GM21717 (cell line): Measurements from ENCODE around the gene NOL4L.

ENCODE experiments used
- ATAC-seq: cut with Tn5 transposase; IDR thresholded peaks from one replicate; pipeline ENCODE4 v1.9.1; 2021; ENCODE audit warnings: mild to moderate bottlenecking, moderate library complexity; ENCODE audit not compliant: unreplicated experiment

The NOL4L gene

DNA sequence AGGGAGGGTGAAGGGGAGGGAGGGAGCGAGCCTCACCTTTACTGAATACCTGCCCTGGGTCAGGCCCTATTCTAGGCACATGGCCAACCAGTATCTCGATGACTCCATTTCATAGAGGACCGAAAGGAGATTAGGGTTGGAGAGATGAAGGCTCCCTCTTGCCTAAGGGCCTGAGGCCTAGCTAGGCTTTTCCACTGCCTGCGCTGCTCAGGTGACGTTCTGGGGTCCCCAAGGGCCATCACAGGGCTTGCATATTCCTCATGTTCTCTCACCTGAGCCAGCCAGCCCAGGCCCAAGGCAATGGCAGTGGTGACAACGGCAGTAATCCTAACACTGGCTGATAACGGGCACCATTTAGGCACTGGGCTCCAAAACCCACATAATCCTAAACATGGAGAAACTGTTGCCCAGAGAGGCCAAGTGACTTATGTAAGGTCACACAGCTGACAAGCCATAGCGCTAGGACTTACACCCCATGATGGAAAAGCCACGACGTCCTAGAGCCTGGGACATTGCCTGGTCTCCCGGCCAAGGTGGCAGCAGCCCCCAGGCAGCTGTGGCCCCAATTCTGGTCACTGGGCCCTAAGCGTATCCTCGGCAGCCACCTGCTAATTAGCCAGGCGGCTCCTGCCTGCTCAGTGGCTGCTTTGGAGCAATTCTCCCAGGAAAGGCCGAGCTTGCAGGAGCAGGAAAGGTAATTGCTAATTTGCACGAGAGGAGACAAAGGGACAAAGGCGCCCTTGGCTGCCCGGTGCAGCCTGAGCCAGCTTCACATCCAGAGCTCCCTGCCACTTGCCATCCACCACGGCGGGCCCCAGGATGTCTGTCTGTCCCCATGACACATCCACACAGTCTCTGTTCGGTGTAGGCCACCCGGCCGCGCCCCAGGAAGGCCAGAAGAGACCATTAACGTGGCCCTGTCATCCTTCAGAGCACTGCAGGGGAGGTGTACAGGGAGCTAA, 21.5 kb downstream of the NOL4L start:
- ATAC-seq: no peak

DNA sequence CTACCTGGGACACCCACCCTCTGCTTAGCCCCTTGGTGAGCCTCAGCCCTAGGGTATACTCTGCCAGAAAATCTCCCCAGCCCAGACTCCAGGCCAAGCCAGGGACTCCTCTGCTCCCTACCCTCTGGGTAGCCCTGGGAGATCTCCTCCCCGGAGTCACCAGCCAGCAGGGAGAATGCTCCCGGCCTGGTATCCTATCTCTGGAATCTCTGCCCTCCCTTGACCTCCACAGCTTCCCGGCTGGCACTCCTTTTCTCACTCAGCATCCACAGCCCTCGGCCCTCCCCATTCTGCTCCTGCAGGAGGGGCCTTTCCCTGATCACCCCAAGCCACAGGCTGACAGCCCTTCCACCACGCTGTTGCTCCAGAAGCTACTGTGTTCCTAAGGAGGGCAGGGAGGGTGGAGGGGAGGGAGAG, 22.6 kb downstream of the NOL4L start:
- no peak for ATAC-seq

DNA sequence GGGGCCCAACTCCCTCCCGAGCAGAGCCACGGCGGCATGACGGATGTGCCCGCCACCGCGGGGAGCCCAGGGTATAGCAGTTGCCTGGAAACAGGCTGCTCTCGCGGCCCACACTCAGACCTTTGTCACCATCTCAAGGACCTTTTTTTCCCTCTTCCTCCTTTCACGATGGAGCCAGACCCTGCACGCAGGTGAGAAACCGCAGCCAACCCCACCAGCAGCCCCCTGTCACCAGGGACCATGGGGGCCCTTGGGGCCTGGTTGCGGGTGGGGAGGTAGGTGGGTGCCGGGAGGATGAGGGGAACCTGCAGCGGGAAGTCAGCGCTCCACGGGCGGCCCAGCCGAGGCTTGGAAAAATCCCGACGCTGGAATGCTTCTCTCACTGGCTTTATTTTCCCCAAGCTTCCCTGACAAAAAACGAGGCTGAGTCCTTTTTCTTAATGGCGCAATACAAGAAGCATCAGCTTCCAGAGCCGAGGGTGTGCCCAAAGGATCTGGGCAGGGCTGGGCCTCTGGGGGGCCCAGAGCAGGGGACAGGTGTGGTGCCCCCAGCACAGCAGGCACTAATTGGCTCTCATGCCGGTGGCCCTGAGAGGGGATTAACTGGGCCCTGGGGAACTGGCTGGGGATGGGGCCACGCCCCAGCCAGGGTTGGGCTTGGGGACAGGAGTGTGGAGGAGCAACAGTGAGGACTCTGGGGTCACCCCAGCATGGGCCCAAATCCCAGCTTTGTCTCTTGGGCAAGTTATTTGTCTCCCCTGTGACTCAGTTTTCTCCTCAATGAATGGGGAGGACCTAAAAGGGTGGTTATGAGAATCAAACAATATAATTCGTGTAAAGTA, 23.9 kb downstream of the NOL4L start:
- ATAC-seq: no peak

DNA sequence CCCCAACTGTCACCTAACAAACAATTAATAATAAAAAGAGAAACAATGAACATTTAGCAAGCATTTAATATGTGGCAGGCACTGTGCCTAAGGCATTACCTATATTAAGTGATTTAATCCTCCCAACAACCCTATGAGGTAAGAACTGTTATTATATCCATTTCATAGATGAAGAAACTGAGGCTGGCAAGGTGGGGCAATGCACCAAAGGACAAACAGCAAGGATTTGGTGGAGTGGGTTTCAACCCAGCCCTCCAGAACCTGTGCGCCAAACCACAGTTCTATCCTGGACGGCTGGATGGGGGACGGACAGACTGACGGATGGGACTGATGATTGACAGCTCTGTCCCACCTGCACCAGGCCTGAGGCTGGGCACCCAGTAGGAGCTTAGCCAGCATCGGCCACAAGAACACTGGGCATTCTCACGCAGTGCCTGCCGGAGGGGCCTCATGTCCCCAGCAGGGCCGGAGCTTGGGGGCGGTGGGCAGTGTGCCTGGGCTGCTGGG, 24.6 kb downstream of the NOL4L start:
- ATAC-seq: no peak

DNA sequence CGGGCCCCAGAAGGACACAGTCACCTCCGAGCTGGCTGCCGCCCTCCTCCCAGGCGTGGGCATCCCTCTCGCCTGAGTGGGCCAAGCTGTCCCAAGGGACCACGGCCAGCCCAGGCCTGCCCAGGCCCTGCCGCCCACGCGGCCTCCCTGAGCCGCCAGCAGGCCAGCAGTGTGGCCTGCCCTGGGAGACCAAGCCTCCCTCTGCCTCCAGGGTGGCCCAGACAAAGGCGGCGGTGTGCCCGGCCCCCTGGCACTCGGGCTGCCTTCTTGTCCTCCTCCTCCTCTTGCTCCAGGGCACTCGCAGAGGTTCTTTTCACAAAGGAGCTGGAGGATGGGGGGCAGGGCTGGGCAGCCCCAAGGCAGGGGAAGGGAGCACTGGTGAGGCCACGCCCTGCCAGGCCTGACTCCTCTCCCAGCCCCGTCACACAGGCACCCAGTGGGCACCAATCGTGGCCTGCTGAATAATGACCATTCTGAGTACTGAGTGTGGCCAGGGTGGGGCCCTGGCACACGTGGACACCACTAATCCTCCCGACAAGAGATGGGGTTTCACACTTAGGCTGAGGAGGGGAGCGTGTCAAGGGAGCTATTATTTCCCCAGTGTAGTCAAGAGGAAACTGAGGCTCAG, 25.3 kb downstream of the NOL4L start:
- ATAC-seq: no peak

DNA sequence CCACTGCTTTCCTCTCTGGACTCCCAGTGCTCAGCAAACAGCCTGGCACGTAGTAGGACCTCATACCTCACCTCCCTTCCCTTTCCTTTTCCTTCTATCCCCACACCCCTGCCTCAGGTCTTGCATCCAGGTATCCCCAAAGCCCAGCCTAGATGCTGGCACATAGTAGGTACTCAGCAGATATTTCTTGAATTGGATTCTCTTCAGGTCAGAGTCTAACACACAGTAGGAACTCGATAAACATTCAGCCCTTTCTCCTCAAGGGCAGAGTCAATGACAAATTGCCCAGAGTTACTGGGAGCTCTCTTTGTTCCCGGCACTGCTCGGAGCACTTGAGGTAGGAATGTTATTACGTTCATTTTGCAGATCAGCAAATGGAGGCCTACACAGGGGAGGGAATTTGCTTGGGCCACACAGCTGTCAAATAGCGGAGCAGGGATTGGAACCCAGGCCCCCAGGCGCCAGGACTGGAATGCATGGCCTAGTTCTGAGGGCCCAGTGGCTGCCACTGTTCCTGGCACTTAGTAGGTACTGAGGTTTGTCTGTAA, 25.9 kb downstream of the NOL4L start:
- ATAC-seq: no peak

DNA sequence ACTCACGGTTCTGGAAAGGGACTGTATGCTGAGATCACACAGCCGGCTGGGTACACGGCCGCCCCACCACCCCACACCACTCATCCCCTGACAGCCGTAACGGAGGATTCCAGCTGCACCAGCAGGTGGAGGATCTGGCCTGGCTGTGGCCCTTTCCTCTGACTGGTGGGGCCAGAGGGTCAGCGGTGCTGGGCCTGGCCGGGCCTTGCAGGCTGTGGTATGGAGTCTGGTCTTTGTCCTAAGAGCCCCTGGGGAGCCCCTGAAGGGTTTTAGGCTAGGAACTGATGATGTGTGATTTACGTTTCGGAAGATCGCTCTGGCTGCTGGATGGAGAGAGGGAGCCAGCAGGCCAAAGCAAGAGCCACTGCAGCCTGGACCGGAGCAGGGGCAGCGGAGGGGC, 26.6 kb downstream of the NOL4L start:
- ATAC-seq: no peak

DNA sequence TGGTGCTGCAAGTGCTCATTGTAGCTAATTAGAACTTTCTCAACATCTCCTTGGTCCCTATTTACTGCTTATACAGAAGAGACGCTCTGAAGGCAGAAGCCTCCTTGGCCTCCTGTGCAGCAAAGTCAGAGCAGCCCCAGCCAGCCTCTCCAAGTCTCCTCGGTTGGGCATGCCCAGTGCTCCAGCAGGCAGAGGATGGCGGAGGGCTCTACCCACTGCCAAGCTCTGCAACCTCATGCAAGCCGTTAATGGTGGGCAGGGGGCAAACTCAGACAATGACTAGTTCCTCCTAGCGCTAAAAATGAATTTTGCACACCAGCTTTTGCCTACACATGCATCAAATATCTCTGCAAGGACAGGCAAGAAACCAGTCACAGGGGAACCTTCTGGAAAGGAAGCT, 27.8 kb downstream of the NOL4L start:
- no peak for ATAC-seq

DNA sequence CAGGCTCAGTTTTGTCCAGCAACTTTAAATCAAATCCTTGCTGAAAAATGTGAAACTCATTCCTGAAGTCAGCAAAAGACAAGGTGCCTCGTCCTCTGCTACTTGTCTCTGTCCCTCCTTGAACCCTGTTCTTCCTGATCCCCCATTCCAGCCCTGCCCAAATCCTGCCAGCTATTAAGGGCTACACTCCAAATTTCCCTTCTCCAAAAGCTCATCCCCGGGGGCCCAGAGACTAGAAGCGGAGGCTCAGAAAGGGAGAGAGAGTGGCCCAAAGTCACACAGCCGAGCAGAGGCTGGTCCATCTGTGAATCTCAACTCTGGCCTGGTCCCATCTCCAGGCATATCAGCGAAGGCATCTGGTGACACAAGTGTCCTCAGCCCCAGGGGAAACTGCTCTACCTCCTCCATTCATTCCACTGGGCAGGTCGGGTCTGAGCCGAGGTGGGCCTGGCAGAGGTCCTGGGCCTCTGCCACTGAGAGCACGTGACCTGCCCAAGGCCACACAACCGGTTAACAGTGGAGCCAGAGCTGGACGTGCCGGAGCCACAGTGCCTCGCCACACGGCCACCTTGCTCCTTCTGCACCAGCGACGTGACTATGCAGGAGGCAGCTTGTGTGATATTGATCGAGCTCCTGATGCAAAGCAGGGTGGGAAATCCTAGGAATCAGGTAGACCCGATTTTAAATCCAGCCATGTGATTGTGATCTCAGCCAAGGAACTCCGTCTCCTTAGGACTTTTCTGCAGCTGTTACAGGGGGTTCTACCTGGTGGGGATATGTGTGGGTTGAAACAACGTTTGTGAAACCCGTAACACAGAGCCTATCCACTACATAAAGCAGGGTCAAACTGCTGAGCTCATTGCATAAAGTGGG, 28.6 kb downstream of the NOL4L start:
- ATAC-seq: no peak

DNA sequence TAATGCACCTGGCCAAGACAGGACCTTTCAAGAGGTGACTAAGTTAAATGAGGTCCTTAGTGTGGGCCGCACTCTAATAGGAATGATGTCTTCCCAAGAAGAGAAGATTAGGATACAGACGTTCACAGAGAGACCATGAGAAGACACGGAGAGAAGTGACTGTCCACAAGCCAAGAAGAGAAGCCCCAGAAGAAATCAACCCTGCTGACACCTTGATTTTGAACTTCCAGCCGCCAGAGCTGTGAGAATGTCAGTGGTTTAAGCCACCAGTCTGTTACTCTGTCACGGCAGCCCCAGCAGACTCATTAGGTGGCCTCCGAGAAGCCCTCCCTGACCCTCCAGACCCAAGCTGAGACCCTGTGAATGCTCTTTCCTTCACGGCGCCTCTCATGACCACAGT, 29.5 kb downstream of the NOL4L start:
- no peak for ATAC-seq

DNA sequence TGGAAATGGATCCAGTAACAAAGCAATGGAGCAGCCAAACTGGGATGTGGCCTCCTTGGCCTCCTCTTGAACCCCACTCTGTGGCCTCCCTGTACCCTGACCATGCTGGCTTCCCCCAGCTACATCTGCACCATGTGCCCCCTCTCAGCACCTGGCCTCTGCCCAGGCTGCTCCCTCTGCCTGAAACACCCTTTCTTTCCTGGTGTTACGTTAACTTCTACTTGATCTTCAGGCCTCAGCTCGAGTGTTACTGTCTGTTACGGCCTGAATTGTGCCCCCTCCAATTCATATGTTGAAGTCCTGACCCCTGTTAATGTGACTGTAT, 30.2 kb downstream of the NOL4L start:
- ATAC-seq: no peak

DNA sequence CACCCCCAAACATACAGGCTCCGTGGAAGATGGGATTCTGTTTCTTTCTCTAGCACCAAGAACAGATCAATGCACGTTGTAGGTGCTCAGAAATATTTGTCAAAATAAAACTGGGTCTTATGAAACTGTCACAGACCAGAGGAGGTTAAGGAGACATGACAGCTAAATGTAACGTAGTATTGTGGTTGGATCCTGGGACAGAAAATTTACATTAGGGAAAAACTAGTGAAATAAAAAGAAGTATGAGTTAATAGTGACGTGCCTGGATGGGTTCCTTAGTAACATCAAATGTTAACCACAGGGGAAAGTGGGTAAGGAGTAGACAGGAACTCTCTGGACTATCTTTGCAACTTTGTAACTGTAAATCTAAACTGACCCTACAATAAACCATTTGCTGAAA, 31.5 kb downstream of the NOL4L start:
- no peak for ATAC-seq

DNA sequence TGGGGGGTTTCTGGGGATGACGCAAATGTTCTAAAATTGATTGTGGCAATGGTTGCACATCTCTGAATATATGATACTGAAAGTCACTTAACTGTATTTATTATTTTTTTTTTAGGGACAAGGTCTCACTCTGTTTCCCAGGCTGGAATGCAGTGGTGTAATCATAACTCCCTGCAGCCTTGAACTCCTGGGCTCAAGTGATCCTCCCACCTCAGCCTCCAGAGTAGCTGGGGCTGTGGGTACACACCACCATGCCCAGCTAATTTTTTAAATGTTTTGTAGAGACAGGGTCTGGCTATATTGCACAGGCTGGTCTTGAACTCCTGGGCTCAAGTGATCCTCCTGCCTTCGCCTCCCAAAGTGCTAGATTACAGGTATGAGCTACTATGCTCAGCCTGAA, 33.4 kb downstream of the NOL4L start:
- ATAC-seq: no peak

DNA sequence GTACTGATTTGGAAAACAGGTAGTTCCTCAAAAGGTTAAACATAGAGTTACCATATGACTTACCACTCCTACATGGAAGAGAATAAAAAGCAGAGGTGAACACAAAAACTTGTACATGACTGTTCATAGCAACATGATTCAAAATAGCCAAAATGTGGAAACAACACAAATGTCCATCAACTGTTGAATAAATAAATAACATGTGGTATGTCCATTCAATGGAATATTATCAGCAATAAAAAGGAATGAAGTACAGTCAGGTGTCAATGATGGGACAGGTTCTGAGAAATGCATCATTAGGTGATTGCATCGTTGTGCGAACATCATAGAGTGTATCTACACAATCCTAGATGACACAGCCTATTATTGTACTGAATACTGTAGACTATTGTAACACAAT, 35.3 kb downstream of the NOL4L start:
- ATAC-seq: no peak

DNA sequence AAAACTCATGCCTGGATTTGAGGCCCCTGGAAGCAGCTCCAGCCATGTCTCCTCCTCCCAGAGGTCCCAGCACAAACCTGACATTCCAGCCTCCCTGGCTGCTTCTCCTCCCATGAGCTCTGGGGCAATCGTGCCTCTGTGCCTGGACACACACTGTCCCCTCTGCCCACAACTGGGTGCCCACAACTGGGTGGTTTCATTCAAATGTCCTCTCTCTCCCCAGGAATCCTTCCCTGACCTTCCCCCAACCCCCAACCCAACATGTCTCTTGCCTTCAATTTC, 37.4 kb downstream of the NOL4L start:
- ATAC-seq: no peak

DNA sequence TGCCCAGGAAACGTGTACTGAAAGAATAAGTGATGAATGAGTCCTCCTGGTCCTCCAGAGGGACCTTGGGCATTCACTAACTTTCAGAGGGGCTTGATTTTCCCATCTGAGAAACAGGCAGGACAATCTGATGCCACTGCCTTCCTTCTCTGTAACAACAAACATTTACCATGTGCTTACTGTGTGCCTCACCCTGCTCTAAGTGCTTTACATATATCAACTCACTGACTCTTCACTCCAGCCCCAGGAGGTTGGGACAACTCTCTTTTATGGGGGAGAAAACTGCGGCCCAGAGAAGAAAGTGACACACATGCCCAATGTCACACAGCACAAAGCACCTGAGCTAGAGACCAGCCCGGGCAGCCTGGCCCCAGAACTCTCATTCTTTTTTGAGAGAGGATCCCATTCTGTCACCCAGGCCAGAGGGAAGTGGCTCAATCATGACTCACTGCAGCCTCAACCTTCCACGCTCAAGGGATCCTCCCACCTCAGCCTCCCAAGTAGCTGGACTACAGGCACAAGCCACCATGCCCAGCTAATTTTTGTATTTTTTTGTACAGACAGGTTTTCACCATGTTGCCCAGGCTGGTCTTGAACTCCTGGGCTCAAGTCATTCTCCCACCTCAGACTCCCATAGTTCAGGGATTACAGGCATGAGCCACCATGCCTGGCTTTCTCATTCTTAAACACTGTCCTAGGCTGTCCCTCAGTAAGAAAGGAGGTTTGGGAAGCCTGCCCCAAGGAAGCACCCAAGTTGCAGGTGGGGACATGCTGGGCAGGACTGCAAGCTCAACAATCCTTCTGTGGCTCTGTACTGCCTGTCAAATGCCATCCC, 38.0 kb downstream of the NOL4L start:
- no peak for ATAC-seq

DNA sequence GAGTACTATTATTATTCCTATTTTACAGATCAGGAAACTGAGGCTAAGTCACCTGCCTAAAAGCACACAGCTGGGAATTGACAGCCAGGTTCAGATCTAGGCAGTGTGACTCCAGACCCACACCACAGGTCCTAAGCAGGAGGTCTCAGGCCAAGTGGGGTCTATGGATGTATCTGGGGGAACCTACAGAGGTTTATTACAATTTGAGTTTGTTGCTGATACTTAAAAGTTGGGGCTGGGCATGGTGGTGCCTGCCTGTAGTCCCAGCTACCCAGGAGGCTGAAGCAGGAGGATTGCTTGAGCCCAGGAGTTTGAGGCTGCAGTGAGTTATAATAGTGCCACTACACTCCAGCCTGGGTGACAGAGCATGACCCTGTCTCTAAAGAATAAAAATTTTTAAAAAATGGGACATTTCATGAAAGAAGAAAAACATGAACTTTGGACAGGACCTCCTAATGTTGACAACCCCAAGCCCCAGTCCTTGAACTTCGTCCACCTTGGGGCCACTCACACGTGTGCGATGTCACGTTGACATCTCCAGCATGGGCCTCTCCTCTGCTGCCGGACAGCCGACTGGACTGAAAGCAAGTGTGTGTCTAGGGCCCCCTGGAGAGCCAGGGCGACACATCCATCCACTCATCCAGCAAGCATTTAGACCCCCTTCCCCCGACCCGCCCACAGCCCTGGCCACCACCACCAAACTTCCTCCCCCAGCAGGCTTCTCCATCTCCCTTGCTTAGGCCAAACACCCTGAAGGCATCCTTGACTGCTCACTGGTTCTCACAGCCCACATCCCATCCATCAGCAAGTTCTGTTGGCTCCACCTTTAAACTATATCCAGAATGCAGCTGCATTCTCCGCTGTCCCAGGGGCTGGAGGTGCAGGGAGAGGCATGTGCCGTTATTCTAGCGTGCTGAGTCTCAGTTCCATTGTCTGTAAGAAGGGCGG, 40.0 kb downstream of the NOL4L start:
- no peak for ATAC-seq

DNA sequence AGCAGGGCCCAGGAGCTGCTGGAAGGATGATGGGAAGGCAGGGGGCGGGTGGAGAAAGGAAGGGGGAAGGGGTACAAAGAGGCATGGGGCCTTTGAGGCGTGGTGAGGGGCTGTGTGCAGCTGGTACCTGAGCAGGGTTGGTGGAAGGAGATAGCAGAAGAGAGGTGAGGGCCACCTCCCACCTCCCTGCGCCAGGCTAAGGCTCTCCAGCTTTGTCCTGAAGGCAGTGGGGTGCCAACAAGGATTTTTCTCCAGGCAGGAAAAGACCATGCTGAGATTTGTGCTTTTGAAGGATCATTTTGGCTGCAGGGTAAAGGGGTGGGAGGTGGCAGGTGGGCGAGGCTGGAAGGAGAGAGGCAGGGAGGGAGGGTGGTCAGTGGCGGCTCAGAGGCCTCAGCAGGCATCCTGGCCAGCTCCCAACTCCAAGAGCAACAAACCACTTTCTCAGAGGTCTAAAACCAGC, 40.8 kb downstream of the NOL4L start:
- ATAC-seq: no peak
